ENCODE results near the gene HRH2. TPM values are rescaled to one million over a fixed set of nuclear protein-coding genes. Genes with fewer than 3 reads are reported as not detected.

HRH2 gene
- total RNA-seq, 4 donors from 2014 or later: 1.7 to 6.1 (median 2.6) TPM

DNA sequence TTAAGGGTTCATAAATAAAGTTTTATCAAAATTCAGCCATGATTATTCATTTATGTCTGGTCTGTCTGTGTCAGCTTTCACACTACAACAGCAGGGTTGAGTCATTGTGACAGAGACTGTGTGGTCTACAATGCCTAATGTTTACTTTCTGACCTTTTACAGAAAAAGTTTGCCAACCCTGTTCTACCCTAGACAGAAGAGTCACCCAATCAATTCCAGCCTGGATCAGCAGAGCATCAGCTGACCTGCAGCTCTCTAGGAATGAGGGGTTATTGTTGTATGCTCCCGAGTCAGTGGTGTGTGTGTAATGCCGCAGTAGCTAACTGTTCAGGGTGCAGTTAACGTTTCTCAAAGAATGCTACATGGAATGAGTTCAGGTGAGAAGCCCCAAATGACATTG lies 87.3 kb downstream of the HRH2 start:
- no peak overlapping the region for H3K4me3 ChIP-seq
- ATAC-seq: no peak

DNA sequence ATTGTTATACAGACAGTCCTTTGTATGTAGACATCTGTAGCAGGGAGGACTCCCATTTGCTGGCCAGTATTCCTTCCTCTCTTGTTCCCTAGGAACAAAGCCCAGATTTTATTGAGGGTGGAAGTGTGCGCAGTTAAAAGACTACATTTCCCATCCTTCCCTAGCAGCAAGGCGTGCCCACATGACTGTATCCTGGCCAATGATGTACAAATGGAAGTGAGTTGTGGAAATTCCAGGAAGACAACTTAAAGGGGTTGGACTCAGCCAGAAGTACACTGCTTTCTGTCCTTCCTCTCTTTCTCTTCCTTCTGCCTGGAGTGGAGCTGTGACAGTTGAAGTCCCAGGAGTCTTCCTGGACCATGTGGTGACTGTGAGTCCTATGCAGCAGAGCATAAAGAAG lies 89.0 kb downstream of the HRH2 start:
- 33% methylated on average over 2 of the region's 2 CpGs; no CpG with 5 or more reads in 1 of the 2 donors for WGBS, 2 donors (ENCODE audit: low coverage in 1 of 2)
- no peaks in the 10 kb centered on the region for H3K36me3 ChIP-seq
- H3K27ac ChIP-seq: no peak overlapping the region
- H3K9me3 ChIP-seq: peaks cover 0 to 3% (median 0%) of the 10 kb centered on the region in 3 donors
- H3K4me1 ChIP-seq: no peaks in the 10 kb centered on the region
- ATAC-seq: no peak
- no peak overlapping the region for H3K4me3 ChIP-seq
- H3K27me3 ChIP-seq: peaks cover 67% of the 10 kb centered on the region
- TF ChIP-seq POLR2A (IDR thresholded peaks at IDR 0.05) (no peak), EP300 (IDR thresholded peaks at IDR 0.05) (no peak), POLR2AphosphoS5 (IDR thresholded peaks at IDR 0.05) (no peak)
- TF ChIP-seq, protein P1, sequence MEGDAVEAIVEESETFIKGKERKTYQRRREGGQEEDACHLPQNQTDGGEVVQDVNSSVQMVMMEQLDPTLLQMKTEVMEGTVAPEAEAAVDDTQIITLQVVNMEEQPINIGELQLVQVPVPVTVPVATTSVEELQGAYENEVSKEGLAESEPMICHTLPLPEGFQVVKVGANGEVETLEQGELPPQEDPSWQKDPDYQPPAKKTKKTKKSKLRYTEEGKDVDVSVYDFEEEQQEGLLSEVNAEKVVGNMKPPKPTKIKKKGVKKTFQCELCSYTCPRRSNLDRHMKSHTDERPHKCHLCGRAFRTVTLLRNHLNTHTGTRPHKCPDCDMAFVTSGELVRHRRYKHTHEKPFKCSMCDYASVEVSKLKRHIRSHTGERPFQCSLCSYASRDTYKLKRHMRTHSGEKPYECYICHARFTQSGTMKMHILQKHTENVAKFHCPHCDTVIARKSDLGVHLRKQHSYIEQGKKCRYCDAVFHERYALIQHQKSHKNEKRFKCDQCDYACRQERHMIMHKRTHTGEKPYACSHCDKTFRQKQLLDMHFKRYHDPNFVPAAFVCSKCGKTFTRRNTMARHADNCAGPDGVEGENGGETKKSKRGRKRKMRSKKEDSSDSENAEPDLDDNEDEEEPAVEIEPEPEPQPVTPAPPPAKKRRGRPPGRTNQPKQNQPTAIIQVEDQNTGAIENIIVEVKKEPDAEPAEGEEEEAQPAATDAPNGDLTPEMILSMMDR (IDR thresholded peaks at IDR 0.05): no peak

More for the DNA sequence above, 87.3 kb downstream of the HRH2 start:
- Histone ChIP-seq H3K9me3 (peaks cover 0 to 3% (median 0%) of the 10 kb centered on the region in 3 donors), H3K27me3 (peaks cover 64% of the 10 kb centered on the region), H3K27ac (no peak overlapping the region), H3K4me1 (no peaks in the 10 kb centered on the region), H3K36me3 (no peaks in the 10 kb centered on the region)
- 37 to 63% methylated on average over 3 of the region's 3 CpGs for WGBS, 2 donors (ENCODE audit: low coverage in 1 of 2)
- TF ChIP-seq POLR2A (IDR thresholded peaks at IDR 0.05) (no peak), POLR2AphosphoS5 (IDR thresholded peaks at IDR 0.05) (no peak), EP300 (IDR thresholded peaks at IDR 0.05) (no peak)
- TF ChIP-seq, protein P1 (IDR thresholded peaks at IDR 0.05): no peak

DNA sequence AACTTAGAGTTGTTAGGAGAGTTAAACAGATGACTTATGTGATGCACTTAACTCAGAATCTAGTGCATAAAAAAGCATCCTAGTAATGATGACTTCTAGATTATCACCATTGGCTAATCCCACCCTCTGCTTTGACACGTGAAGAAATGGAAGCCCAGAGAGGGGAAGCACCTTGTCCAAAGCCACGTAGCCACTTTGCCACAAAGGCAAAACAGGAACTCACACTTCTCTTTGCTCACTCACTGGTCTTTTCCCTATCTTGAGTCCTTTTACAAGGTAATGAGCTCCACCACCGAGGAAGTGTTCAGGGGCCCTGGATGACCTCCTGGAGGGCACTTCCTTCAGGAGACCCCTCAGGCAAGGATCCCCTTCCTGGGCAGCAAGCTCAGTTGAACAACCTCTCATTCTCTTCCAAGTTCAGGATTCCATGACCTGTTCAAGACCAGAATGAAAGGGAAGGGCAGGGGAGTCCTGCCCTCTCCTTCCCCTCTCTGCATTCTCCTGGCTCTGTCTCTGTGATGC lies 89.7 kb downstream of the HRH2 start:
- Histone ChIP-seq H3K27me3 (peaks cover 66% of the 10 kb centered on the region), H3K9me3 (peaks cover 0 to 2% (median 0%) of the 10 kb centered on the region in 3 donors), H3K27ac (no peak overlapping the region), H3K36me3 (no peaks in the 10 kb centered on the region), H3K4me1 (no peaks in the 10 kb centered on the region), H3K4me3 (no peak overlapping the region)
- ATAC-seq: no peak
- 65 to 66% methylated on average over 2 to 3 of the region's 3 CpGs for WGBS, 2 donors (ENCODE audit: low coverage in 1 of 2)
- TF ChIP-seq POLR2A (IDR thresholded peaks at IDR 0.05) (no peak), POLR2AphosphoS5 (IDR thresholded peaks at IDR 0.05) (no peak), EP300 (IDR thresholded peaks at IDR 0.05) (no peak)
- TF ChIP-seq, protein P1 (IDR thresholded peaks at IDR 0.05): no peak

DNA sequence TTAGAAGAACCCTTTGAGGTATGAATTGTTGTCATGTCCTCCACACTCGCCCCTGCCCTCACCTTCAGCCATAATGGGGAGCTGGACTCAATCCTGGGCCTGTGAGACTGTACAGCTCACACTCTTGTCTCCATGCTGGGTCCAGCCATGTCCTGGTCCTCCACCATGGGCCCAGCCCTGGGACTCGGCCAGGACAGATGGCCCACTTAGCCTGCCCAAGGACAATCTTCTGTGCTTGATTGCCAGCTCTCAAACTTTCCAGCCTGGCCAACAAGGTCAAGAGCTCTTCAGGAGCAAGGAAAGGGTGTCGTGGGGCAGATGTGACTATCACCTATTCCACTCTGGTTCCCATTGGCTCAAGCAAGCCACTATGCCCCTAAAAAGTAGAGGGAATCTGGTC lies 90.8 kb downstream of the HRH2 start:
- no peak for TF ChIP-seq POLR2A (IDR thresholded peaks at IDR 0.05)
- TF ChIP-seq, protein P1 (IDR thresholded peaks at IDR 0.05): no peak
- TF ChIP-seq POLR2AphosphoS5 (IDR thresholded peaks at IDR 0.05): no peak
- TF ChIP-seq EP300 (IDR thresholded peaks at IDR 0.05): no peak
- no peaks in the 10 kb centered on the region for H3K9me3 ChIP-seq
- H3K4me3 ChIP-seq: no peak overlapping the region
- H3K36me3 ChIP-seq: no peaks in the 10 kb centered on the region
- WGBS, 2 donors (ENCODE audit: low coverage in 1 of 2): 25 to 57% methylated on average over 1 of the region's 3 CpGs
- no peaks in the 10 kb centered on the region for H3K4me1 ChIP-seq
- H3K27ac ChIP-seq: no peak overlapping the region
- ATAC-seq: no peak
- H3K27me3 ChIP-seq: peaks cover 67% of the 10 kb centered on the region

DNA sequence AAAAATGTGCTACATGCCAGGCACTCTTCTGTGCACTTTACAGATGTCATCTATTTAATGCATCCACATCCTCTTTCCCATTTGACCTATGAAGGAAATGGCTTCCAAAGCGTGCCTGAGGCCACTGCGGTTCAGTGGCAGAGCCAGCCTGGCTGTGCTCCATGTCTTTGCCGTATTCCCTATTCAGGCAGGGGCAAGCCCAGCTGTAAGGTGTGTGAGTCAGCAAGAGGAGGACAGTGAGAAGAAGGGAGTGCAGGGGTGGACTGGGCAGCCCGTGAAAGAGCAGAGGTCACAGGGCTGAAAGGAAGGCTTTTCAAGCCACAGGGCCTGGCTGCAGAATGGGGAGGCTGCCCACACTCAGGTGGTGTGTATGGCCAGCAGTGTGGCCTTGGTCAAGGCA lies 91.7 kb downstream of the HRH2 start:
- Histone ChIP-seq H3K4me3 (no peak overlapping the region), H3K4me1 (no peaks in the 10 kb centered on the region), H3K27me3 (peaks cover 74% of the 10 kb centered on the region), H3K27ac (no peak overlapping the region), H3K36me3 (no peaks in the 10 kb centered on the region), H3K9me3 (no peaks in the 10 kb centered on the region)
- TF ChIP-seq, protein P1 (IDR thresholded peaks at IDR 0.05): no peak
- no peak for TF ChIP-seq POLR2AphosphoS5 (IDR thresholded peaks at IDR 0.05)
- TF ChIP-seq EP300 (IDR thresholded peaks at IDR 0.05): no peak
- no peak for TF ChIP-seq POLR2A (IDR thresholded peaks at IDR 0.05)
- no peak for ATAC-seq
- 80% methylated on average over 3 of the region's 4 CpGs; no CpG with 5 or more reads in 1 of the 2 donors for WGBS, 2 donors (ENCODE audit: low coverage in 1 of 2)
